ENCODE results near the gene RARB.

RARB gene

DNA sequence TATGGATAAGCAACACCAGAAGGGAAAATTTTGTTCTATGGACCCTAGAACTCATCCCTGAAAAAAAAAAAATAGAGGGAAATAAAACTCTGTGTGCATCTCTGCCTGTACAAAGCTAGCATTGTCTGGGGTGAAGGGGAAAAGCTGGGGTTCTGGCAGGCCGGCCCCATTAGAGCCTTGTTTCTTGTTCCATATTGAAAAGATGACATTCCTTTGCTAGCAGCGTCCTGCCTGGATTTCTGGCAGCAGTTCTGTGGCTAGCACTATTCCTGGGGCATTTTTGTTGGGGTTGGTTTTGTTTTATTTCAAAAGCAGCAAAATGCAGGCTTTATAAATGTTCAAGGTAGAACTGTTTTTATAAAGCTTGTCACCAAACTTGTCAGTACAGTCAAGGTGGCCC lies 45.2 kb downstream of the RARB start:
- DNase-seq = no peak

- no peak for DNase-seq
Measured at GRCh38 chr3:25474052-25474451, 46.0 kb downstream of the RARB start.

GRCh38 chr3:25476639-25477038 lies 48.6 kb downstream of the RARB start:
- DNase-seq = no peak

DNA sequence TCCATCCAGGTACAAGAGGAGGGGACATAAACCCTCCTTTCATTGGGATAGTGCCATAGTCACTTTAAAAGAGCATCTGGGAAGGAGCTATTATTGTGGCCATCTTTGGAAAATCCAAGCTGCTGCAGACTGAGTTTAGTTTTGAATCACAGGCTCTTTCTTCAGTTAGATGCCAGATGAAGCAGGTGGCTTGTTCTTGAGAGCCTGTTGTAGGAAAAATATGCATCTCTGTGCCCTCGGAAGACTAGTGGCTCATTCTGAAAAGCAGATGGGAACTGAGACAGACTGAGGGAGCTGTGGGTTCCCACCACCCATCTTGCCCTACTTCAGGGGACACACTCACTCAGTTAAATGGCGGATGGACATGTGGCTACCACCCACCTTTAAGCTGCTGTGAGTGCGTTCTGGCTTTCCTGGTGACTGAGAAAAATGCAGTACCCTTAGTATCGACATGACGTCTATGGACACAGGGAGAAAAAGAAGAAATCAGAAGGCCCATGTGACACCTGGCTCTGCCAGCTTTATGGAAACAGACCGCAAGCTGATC lies 50.2 kb downstream of the RARB start:
- DNase-seq = no peak

GRCh38 chr3:25478964-25479726 lies 51.1 kb downstream of the RARB start:
- DNase-seq = no peak

DNA sequence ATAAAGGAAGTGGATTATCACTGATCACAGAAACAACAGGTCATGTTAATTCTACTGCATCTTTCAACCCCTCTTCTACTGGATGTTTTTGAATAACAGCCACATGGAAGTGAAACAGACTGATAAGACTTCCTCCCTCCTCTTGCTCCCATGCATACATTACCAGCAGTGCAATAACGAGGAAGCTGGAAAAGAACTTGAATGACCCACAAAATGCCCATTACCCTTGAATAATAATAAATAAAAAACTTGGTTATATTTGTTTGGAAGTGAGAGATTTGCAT lies 51.6 kb downstream of the RARB start:
- DNase-seq = no peak

DNA sequence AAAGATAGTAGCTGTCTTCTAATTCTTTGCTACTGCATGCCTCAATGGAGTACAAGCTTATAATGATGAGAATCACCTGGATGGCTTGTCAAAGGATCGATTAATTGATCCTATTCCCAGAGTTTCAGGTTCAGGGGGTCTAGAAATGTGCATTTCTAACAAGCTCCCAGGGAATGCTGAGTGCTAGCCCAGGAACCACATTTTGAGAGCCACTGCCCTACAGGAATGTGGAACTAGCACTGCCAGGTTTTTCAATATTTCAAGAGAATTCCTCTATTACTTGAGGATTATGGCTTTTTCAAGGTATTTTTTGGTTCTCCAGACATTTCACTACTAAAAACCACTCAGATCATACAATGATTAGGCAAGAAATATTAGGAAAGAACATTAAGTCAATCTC lies 52.7 kb downstream of the RARB start:
- no peak for DNase-seq

DNA sequence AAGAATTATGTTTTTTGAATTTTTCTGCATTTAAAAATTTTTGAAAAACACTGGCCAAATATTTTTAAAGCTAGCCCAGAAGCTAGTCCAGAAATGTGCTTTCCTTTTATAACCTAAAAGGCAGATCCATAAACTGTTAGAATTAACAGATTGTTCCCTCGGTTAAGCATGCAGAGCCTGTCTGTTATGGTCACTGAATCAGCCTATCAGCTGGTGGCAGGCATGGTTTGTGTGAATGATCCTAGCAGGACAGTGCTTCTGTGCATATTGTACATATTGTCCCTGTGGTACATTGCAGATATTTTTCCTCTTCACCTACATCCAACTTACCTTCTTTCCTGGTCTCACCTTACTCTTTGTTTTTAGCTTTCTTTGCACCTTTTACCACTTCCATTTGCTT lies 53.3 kb downstream of the RARB start:
- DNase-seq = no peak

- DNase-seq = no peak
Measured at GRCh38 chr3:25483456-25483855, 55.4 kb downstream of the RARB start.

DNA sequence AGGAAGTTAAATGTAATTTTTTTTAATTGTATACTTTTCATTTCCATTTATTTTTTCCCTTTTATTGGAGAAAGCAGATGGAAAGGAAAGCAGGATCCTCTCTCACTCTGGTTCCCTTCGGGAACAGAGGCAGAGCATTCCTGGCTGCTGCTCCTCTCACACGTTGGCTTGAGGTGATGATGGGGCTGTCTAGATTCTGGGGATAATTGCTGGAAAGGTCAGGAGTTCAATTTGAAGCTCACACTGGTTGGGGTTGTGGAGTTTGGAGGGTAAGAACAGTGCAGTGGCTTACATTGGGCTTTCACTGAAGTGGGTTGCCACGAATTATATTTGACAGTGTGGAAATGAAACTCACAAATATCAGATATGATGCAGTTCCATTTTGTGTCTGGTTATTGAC lies 57.6 kb downstream of the RARB start:
- no peak for DNase-seq

GRCh38 chr3:25486932-25487331 lies 58.9 kb downstream of the RARB start:
- no peak for DNase-seq

GRCh38 chr3:25489858-25490593 lies 62.0 kb downstream of the RARB start:
- DNase-seq = no peak

DNA sequence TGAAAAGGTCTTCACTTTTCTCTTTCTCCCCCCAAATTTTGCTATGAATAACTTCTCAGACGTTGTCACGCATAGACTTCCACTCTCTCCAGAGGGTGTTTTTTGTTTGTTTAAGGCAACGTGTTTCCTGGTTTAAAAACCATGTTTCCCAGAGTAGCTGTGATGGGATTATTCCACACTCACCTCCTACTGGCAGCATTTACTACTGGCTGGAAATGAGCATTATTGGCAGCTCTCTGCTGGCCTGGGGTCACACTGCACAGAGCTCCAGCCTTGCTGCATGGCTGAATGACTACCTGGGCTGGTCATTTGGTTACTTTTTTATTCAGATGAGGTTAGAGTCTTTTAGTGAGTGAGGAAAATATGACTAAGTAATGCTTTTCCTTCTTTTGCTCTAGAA lies 65.2 kb downstream of the RARB start:
- no peak for DNase-seq

DNA sequence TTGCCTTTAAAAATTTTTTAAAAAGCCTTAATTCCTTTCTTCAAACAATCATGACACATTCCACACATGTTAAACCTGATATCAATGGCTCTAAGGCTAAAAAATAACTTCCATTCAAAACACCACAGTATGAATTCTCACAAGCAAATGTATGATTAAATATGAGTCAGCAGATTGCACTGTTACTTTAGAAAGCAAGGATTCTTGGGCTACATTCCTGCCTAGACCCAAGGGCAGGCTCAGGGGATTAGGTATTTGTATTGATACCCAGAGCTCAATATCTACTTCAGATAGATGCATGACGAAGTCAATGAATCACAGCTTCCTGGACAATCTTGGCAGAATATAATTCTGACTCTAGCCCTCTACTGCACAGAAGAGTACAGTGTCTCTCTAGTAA lies 65.7 kb downstream of the RARB start:
- DNase-seq = no peak

DNA sequence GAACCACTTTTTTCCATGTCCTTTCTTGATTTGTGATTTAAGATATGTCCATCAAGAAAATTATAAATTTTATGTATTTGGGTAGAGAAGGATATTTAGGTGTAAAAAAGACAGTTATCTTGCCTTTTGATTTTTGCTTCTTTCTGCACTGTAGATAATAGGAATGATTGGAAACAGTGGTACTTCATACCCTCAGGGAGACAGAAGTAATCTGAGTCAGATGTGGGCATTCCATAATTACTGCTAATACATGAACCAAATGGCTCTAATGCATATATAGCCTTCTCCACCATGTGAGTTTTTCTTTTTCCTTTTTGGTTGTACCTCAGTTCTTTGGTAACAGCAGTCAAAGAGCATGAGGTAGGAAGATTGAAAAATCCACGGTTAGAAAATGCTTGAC lies 67.2 kb downstream of the RARB start:
- DNase-seq = no peak

DNA sequence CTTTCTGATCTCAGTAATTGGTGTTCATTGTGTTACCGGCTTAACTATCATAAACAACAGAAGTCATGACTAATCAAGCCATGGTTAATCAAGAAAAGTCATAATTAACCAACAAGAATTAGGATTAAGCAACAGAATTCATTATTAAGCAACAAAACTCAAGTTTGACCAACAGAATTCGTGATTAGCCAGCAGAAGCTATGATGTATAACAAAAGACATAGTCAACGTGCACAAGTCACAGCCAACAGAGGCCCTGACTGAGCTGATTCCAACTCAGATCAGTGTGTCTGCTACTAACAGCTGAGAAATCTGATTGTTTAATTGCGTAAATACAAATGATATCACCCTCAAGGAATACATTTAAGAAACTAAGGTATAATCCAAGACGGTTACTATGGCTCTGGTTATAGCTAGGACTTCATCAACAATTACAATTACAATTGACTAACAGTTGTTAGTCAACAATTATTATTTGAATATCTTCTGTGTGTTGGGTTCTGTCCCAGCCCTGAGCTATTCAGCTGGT lies 67.7 kb downstream of the RARB start:
- no peak for DNase-seq

DNA sequence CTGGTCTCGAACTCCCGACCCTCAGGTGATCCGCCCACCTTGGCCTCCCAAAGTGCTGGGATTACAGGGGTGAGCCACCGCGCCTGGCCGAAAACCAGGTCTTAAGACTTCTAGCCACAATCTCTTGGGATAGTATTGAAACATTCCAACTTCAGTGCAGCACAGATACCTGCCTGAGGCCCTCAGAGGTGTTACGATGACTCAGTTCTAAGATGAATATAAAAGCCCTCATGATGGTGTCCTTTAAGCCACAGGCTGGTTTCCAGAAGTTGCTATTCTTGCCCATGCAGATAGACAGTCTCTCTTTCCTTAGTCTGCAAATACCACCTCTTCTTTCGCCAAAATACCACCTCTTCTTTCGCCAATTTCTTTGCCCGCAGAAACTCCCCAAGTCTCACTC lies 69.0 kb downstream of the RARB start:
- no peak for DNase-seq

DNA sequence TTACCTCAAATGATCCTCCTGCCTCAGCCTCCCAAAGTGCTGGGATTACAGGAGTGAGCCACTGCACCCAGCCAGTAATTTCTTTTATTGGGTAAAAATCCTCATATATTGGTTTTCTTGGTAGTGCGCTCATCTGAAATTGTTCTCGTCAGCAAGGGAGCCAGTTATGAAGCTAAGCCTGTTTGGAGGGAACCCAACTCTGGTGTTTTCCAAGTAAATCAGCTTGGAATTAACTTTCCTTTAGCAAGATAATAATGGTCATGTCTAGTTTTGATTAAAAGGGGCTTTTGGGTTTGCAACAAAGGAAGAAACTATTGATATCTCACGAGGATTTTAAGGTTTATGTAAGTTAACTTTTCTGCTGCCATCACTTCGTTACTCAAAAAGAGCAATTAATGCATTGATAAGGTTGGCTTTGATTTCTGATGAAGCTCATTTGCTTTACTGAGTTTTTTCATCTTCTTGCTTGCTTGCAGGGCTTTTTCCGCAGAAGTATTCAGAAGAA lies 72.7 kb downstream of the RARB start:
- no peak for DNase-seq

GRCh38 chr3:25502233-25502632 lies 74.2 kb downstream of the RARB start:
- DNase-seq = no peak

- DNase-seq = no peak
Measured at GRCh38 chr3:25503898-25504301, 75.8 kb downstream of the RARB start.

DNA sequence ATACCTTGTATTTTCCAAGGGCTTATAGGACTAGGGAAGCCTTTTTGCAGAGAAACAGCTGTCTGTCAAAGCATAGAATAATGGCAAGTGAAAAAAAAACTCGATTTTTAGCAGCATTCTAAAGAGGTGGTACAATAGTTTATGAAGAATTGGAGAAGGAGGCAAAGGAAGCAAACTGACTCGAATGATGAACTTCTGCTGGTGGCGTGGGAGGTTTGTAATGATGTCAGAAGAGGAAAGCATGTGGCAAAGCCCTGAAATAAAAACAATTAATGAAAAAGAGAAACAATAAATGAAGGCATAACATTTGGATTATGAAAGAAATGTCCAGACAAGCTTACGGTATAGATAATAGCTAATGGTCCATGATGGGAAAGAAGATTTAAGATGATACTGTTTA lies 77.5 kb downstream of the RARB start:
- no peak for DNase-seq

DNA sequence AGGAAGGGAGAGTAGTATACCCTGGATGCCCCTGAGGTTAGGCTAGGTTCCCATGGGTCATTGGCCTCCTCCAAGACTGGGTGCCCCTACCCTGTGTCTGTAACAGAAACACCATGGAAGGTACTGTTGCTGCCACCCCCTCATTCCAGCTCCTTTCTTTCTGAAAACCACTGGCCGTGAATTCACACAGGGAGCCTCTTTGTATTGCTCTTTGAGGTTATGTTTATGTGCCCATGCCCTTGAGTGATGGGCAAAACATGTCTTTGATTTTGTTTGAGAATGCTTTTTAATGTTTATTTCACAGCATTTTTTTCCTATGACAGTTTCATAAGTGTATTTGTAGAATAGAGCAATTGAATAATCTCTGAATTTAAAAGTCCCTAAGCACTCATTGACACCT lies 79.7 kb downstream of the RARB start:
- DNase-seq = no peak

- no peak for DNase-seq
Measured at GRCh38 chr3:25508433-25508832, 80.4 kb downstream of the RARB start.

DNA sequence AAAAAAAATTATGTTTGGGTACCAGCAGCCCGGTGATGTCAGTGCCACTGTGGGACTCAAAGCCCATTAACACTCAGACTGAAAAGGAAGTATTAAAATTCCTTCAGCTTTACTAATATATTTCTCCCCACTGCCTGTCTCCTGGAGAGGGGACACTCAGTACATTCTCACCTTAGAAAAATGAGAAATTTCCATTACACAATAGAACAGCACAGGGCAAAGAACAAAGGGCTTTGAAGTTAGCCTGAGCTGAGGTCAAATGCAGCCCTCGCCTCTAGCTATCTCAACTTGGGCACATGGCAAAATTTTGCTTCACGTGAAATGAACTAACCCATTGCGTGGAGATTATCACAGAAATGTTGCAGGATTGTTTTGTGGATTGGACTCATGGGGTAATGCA lies 80.8 kb downstream of the RARB start:
- DNase-seq = no peak

Data from activated CD8-positive, alpha-beta memory T cell treated with anti-CD3 and anti-CD28 coated beads, Interleukin-2, amount 50 U/mL, for 48 hours (primary cell).